Measurements from ENCODE around the gene STX10.
"Not testable (repeated sequence)": the region's sequence is repeated elsewhere in the genome, so short reads cannot be mapped to it uniquely, and the experiment has no call there.

STX10 gene

DNA sequence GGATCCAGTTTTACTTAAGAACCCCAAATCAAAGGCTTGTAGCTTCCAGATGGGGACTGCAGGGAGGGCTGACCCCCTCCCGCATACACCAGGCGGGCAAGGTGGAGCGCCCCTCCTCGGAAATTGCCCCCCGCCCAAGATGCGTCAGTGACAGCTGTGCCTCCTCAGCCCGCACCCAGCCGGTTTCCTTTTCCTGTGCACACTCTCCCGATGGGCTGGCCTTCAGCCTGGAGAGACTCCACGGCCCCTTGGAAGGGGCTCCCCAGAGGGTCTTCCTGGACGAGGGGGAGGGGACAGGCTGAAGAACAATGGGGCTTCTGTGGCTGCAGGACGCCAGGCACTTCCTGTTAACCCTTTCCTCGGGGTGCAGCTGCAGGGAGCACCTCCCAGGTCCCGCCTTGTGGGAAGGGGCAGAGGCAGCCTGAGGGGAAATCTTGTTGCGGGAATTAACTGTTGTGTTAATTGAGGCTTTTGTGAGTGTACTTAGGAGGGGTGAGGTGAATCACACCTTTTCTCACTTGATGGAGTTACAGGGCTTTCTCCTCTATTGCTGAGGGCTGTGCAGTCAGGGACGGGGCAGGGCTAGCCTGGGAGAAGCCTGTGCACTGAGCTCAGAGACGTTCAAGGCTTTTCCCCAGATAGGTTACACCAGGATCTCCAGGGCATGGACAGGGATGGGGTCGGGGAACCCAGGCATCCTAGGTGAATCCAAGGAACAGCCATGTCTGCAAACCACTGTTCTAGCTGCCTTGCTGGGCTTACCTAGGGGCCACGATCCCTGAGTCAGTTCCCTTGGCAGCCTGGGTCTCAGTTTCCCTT, 14.4 kb upstream of the STX10 start:
- DNase-seq (ENCODE audit: low spot score): peak; percentile 85

DNA sequence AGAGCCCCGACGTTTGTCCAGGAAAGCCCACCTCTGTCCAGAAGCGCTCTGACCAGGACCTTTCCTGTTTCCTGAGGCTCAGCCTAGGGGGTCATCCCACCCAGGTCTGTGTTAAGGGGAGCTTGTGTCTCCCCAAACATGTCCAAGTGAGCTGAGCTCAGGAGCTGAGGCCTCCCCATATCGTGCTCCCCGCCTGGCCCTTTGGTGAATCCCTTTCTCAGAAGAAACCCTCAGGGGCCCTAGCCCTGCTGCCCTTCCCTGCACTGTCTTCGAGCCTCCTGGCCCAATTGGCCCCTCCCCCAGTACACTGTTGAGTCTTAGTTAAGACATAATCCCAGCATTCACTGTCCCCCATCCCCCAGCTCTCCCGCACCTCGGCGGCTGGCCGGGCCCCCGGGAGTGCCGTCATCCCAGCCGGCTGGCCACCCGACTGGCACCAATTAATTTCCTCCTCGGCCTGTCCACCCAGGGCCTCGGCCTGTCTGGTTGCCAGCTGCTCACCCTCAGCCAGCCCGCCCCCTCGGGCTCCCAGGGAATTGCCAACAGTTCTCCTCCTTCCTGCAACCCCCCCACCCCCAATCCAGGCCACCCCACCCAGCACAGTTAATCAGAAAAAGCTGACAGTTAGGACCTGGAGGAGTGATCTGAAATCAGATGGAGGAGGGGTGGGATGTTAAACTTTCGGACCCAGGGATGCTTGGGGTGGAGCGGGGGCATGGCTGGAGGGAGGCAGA, 13.6 kb upstream of the STX10 start:
- peak; percentile 78 for DNase-seq (ENCODE audit: low spot score)

DNA sequence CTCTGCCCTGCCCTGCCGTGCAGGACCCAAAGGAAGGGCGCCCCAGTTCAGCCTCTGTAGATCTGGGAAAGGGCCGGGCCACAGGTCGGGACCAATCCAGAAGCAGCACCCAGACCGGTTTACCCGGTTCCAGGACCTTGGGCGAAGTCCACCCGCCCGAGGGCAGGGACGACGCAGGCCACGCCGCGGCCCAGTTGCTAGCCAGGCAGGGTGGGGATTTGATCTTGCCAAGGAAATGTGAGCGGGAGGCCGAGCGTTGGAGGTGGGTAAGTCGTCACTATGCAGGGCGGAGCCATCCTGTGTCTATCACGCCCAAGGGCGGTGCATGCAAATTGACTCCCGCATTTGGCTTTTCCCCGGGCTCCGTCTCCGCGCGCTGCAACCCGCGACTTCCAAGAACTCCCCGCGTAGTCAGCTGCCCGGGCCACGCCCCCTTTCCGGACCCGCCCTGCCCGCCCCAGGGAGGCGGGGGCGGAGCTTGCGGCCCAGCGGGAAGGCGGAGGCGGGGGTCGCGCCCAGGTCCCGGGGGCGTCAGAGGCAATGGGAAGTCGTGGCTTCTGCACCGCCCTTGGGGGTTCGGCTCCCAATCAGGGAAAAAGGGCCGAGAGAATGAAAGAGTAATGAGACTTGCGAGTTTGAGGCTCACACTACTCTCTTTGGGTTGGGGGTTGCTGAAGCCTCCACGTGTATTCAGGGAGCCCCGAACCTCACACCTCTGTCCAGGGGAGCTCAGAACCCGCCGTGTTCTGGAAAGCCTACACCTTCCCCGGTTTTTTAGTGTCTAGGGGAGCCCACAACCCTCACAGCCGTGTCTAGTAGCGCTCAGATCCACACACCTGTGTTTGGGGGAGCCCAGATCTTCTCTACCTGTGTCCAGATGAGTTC, 12.8 kb upstream of the STX10 start:
- peak; percentile 96 for DNase-seq (ENCODE audit: low spot score)

DNA sequence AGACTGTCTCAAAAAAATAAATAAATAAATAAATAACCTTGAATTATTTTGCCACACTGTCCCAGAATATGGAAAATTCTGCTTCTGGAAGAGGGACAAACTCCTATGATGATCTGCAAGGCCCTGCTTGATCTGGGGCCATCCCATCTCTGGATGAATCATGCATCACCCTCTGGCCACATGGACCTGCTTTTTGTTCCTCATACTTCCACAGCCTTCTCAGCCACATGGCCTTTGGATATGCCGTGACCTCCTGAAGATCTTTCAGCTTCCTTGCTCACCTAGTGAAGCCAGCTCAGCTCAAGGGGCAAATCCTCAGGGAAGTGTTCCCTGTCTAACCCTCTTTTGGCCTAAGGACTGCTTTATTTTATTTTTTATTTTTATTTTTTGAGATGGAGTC, 10.4 kb upstream of the STX10 start:
- no peak for DNase-seq (ENCODE audit: low spot score)

DNA sequence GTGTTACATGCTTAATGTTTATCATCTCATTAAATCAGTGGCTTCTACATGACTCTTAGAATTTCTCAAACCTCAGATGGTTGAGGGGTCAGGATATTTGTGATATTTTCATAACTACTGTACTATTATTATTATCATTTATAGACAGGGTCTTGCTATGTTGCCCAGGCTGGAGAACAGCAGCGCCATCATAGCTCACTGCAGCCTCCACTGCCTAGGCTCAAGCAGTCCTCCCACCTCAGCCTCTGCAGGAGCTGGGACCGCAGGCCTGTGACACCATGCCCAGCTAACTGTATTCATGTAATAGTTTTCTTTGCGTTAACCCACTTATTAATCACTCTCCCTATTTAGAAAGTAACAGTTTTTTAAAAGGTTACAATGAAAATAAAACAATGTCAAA, 9.5 kb upstream of the STX10 start:
- no peak for DNase-seq (ENCODE audit: low spot score)

DNA sequence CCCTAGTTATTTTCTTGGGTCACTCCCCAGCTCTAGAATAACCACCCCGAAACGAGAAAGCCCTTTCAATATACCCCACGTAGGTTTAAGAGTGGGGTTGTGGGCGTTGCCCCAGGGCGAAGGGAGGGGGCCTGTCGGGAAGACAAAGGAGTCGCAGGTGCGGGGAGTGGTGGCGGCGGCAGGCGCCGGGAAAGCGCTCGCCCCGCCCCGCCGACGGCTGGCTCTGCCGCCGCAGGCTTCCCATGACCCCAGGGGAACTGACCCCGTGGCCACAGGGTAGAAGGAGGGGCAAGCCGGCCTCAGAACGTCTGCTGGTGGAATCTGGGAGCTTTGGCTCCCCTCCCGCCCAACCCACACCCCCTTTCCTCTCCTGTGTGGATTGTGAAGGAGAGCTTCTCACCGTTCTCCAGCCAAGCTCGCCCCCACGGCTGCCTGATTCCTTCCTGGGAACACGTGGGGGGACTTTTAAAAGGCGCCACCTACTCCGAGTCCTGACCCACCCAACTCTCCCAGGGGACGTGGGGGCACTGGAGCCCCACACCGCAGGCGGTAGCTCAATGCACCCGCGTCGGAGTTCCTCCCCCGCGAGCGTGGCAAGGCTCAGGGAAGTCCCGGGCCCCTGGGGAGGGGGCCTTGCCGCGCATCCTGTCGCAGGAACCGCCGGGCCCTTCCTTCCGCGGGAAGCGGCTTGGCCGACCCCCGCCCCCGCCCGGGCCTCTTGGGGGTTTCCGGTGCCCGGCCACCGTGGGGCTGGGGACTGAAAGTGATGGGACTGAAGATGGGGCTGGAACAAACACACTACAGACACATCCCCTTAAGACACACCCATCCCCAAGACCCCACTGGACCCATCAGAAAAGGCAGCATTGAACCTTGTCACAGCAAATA, 5.5 kb upstream of the STX10 start:
- DNase-seq (ENCODE audit: low spot score): peak; percentile 72

DNA sequence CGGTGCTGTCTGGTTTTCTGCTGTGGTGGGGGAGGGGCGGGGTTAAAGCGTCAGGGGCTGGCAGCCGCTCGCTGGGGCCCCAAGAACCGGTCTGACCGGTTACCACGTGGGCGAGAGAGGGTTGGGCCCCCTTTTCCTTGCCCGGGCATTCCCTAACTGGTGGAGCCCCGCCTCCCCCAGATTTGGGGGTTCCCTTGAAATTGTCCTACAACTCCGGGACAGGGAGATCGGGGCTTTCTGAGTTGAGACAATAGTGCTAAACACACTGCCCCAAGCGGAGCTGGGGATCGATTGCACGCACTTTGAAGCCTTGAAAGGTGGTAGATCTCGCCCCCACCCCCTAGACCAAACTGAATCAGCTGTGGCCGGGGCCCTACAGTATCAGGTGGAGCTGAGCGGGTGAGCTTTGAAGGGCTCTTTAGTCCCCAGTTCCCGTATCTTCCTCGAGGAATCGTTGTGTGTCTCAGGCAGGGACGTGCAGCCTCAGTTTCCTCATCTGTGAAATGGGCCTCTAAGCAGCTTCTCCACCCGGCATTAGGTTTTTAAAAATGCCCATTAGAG, 4.8 kb upstream of the STX10 start:
- DNase-seq (ENCODE audit: low spot score): peak; percentile 68

DNA sequence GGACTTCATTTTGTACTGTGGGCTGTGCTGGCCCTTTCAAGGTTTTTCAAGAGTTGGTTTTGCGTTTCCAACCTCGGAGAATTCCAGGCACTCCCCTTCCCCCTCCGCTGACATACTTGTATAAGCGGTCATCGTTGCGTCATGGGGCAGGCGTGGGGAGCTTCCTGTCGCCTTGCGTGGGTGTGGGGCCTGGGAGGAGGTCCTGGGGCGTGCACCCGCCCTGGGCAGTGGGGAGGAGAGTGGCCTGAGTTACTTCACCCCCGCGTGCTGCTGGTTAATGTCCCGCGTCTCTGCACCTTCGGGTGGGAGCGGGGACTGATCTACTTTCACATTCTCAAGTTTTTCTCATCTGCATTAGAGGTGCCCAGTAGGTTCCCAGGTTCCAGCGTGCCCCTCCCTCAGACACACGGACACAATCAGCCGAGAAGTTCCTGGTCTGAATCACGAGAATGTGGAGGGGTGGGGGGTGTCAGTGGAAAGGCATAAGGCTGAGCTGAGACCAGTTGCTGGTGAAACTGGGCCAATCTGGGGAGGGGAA, 4.1 kb upstream of the STX10 start:
- peak; percentile 61 for DNase-seq (ENCODE audit: low spot score)

DNA sequence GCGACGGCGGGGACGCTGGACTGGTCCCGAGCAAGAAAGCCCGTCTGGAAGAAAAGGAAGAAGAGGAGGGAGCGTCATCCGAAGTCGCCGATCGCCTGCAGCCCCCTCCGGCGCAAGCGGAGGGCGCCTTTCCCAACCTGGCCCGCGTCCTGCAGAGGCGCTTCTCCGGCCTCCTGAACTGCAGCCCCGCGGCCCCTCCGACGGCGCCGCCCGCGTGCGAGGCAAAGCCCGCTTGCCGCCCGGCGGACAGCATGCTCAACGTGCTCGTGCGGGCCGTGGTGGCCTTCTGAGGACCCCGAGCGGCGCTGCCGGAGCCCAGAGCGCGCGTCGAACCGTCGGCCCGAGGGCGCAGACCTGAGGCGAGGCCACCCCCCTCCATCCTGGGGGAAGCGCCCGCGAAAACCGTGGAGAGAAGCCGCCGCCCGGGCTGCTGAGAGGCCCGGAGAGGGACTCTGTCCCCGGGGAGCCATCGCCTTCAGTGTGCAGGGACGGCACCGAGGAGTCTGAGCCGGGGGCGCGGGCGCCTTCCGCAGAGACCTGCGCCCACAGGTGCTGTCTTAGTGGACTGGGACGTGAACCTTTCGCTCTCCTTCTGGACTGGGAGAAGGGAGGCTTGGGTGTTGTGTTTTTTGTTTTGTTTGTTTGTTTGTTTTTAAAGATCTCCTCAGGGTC, 3.5 kb upstream of the STX10 start:
- no peak for DNase-seq (ENCODE audit: low spot score)

DNA sequence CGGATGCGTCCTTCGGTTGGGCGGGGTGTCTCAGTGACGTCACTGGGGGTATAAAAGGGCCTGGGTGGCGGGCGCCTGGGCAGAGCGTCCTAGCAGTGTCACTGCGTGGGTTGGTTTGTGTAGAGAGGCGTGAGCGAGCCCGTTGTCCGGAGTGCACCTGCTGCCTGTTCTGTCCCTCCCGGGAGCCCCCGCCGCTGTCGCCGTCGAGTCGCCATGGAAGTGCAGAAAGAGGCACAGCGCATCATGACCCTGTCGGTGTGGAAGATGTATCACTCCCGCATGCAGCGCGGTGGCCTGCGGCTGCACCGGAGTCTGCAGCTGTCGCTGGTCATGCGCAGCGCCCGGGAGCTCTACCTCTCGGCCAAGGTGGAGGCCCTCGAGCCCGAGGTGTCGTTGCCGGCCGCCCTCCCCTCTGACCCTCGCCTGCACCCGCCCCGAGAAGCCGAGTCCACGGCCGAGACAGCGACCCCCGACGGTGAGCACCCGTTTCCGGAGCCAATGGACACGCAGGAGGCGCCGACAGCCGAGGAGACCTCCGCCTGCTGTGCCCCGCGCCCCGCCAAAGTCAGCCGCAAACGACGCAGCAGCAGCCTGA, 2.9 kb upstream of the STX10 start:
- peak; percentile 98 for DNase-seq (ENCODE audit: low spot score)

DNA sequence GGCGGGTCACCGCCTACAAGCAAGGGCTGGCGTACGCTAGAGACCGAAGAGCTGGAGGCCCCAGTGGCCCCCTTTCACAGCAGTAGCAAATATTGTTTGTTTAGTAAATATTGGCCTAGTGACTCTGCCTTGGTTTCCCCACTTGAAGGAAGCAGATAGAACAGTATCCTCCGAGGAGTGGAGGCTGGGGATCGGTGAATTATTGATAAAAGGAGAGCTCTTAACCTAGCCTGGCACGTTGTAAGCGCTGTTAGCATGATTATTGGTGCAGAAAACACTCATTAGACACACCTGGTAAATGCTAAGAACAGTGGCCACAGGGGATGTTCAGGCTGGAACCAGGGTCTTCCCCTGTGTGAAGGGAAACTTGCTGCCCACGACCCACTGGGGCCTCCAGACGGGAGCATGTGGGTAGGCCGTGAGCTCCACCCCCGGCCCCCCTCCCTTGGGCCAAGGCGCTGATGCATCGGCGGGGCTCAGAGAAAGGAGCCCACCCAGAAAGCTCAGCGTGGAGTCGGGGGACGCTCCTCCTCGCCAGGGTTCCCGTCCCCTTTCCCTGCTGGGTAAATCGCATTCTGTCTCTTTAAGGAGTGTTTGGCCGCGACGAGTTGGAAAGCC, 2.3 kb upstream of the STX10 start:
- DNase-seq (ENCODE audit: low spot score): no peak

DNA sequence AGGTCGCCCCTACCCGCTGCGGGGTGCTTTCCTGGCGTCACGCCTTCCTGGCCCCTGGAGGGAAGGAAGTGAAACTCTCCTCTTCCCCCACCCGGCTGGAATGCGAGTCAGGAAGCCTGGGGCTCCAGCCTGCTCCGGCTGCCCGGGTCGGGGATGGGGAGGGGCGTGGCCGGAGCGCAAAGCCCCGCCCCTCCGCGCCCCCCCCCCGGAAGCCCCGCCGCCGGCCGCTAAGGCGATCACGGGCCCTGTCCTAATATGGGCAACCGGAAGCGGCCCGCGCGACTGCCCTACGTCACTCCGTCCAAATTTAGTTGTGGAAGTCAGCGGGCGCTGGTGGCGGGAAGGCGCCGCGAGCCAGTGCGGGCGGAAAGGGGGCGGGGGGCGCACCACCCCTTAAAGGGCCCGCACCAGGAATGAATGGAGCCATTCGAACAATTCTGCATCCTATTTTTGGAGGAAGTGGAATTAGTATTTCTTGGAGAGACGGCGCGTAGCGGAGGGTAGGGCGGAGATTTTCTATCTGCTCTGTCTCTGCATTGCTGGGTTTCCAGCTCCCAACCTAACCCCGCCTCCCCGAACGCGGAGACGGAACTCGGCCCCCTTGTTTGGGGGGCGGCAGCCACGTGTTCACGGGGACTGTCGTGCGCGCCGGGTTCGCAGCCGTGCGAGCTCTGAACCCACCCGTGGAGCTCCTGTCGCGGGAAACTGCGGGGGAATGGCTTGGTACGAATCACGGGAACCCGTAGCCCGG, 1.6 kb upstream of the STX10 start:
- peak; percentile 97 for DNase-seq (ENCODE audit: low spot score)

DNA sequence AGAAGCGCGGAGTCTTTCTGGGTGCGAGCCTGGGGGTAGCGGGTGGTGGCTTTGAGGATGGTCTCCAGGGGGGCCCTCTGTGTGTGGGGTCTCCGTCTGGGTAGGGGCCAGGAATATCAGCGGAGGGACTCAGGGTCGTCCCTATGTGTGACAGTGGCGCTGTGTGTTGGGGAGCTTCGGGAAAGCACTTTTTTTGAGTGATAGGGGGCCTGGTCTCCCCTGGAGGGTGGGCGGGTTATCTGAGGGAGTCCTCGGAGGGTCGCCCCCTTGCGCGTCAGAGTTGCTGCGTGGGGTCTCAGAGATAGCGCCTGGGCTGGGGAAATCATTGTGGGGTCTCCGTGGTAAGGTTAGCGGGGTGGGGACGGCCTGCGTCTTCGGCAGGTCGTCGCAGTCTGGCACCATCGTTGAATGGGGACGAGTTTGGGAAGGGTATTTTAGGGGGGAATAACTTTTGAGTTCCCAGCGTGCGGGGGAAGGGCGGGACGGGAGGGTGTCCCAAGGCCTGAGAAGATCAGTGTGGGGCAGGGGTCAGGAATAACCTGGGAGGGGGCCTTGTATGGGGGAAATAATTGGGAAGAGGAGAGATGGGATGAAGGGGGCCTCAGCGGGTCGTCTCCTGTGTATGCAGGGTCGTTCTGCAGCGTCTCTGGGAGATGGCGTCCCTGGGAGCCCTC, 893 bp upstream of the STX10 start:
- peak; percentile 29 for DNase-seq (ENCODE audit: low spot score)

DNA sequence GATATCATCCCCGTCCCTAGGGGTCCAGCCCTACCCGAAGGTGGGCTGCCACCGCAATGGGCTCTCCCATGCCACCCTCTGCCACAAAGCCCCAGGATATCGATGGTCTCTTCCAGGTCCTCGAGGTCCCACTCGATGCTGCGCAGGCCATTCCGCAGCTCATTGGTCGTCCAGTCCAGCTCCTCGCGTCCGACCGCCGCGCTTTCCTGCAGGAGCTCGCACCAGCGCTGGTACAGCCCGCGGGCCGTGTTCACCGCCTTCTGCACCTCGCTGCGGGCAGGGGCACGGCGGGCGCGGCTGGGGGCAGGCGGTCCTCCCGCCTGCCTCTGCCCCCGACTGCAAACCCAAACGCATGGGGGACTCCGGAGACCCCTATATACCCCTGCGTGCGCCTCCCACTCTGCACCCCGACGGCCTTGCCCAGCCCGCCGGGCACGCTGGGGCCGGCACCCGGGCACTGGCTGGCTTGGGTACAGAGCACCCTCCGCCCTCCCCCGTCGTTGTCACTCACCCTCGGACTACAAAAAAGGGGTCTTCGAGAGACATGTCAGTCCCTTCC, 468 bp downstream of the STX10 start:
- peak; percentile 44 for DNase-seq (ENCODE audit: low spot score)

DNA sequence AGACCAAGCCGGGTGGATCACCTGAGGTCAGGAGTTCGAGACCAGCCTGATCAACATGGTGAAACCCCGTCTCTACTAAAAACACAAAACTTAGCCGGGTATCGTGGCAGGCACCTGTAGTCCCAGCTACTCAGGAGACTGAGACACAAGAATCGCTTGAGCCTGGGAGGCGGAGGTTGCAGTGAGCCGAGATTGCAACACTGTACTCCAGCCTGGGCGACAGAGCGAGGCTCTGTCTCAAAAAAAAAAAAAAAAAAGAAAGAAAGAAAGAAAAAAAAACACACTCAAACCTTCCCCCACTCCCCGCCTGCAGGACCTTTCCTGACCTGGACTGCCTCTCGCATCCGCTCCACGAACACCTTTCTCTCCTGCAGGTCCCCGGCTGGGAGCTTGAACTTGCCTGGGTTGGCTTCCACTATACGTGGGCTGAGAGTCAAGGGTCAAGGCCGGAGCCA, 975 bp downstream of the STX10 start:
- DNase-seq (ENCODE audit: low spot score): not testable (repeated sequence)

DNA sequence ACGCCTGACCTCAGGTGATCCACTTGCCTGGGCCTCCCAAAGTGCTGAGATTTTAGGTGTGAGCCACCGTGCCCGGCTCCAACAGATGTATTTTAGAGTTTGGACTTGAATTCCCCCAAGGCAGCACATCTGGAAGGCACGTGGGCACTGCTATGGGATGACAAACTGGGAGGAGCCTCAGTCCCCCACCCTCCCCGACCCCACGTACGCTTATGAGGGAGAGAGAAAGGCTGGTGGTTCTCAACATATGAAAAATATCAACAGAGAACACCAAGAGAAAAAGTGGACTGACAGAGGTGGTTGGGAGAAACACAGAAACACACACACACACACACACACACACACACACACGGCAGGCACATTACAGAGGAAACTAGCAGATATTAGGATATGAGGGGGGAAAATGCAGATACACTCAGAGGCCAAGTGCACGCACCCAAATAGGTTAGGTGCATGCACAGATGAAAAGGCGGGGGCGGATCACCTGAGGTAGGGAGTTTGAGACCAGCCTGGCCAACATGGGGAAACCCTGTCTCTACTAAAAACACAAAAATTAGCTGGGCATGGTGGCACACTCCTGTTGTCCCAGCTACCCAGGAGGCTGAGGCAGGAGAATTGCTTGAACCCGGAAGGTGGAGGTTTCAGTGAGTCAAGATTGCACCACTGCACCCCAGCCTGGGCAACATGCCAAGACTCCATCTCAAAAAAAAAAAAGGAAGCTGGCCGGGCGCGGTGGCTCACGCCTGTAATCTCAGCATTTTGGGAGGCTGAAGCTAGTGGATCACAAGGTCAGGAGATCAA, 3.2 kb downstream of the STX10 start:
- DNase-seq (ENCODE audit: low spot score): no peak

All from cerebellar cortex (tissue), 1 donor.